MM.1S (cell line): ENCODE results near the gene EPHA3.

Source experiments
- CTCF ChIP-seq: fragments of 300-600 bp; sonication (generic); IDR thresholded peaks from 2 replicates; pipeline ENCODE4 v1.5.1; 2016; ENCODE audit warnings: antibody characterized with exemption, low read length, mixed read lengths
- EZH2 ChIP-seq: fragments of 300-600 bp; sonication (generic); optimal IDR thresholded peaks from 2 replicates; pipeline ENCODE3; 2017; ENCODE audit warnings: low read depth, mild to moderate bottlenecking, antibody characterized with exemption, low read length, mixed read lengths
- EZH2phosphoT487 ChIP-seq: fragments of 300-600 bp; sonication (generic); IDR thresholded peaks from 2 replicates; pipeline ENCODE4 v1.6.1; 2018; ENCODE audit warnings: antibody characterized with exemption, low read length

- TF ChIP-seq CTCF (no peak), EZH2 (no peak), EZH2phosphoT487 (no peak)
Observed at GRCh38 chr3:89260721-89261120, 153.3 kb downstream of the EPHA3 start.
